NCI-H146 treated with DMSO at 0.1 percent for 48 hours (cell line): ENCODE results near the gene HHATL.

ENCODE experiments used
- DNase-seq: peaks from one replicate; lab custom pipeline; 2025; ENCODE audit not compliant: unreplicated experiment; lab: John Stamatoyannopoulos, UW

The HHATL gene, protein sequence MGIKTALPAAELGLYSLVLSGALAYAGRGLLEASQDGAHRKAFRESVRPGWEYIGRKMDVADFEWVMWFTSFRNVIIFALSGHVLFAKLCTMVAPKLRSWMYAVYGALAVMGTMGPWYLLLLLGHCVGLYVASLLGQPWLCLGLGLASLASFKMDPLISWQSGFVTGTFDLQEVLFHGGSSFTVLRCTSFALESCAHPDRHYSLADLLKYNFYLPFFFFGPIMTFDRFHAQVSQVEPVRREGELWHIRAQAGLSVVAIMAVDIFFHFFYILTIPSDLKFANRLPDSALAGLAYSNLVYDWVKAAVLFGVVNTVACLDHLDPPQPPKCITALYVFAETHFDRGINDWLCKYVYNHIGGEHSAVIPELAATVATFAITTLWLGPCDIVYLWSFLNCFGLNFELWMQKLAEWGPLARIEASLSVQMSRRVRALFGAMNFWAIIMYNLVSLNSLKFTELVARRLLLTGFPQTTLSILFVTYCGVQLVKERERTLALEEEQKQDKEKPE

DNA sequence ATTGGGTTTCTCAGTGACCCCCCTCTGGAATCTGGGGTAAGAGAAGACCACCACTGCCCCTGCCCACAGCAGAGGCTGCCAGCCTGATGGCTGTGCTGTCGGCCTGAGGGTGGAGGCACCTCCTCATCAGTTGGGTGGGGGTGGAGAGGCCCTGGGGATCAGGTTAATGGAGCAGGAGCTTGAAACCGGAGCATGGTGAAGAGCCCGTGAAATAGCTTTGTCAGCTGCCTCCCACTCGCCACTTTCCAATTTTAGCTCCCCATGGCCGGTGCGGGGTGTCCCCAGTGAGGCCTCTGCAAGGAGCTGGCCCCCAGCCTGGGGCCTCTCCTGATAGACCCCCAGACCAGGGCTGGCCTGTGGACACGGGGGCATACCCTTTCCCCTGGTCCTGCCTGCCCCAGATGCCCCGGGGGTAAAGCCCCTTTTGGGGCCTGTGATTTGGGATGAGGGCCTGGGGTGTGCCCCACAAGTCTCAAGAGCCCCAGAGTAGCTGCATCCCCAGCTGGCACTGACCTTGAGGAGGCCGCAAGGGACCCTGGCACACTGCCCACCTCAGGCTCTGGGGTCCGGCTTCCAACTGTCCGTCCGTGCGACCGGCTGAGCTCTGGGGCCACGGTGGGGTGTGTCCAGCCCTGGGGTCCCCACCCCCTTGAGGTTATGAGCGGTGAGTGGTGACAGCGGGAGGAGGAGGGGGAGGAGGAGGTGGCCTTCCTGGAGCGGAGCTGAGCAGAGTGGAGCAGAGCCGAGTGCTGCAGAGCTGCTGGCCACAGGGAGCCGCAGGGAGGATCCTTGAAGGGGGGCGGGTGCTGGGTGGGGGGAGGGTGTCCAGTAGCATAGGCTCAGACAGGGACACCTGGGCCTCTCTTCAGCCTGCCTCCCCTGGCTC lies at the start of gene HHATL:
HHATL (minus strand) TSS at position 733 of the 886 bp plus-strand sequence. CDS start 1,972 bp downstream, outside the sequence.
- DNase-seq, result no peak

DNA sequence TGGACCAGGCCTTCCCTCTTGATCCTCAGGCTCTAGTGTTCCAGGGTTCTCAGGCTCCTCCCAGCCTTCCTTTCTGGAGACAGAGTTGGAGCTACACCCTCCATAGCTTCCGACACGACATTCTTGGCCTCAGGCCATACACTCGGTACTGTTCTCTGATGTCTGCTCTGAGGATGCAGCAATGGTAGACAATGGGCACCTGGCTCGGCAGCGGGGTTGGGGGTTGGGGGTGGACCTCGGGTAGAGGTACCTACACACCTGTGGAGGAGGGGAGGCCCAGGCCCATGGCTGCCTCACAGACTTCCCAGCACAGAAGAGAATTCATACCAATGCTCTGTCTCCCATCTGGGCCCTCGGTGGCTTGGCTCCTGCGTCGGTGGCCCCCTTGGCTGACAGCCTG lies 49.0 kb upstream of the HHATL start:
- DNase-seq, result no peak

DNA sequence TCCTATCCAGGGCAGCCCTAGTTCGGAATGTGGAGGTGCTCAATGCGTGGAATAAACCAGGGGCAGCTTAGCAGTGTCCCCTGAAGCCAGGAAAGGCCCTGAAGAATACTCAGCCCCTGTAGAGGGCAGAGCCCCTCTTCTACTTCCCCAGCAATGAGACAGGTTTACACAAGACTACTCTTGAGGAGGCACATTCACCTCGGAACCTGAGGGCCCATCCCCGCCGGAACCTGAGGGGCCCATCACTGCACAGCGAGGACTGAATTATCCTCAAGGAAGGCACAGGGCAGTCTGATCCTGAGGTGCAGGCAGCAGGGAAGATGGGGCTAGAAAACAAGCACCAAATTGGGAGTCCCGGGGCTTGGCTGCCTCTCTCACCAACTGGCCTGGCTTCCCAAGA lies 48.2 kb upstream of the HHATL start:
- no peak for DNase-seq

DNA sequence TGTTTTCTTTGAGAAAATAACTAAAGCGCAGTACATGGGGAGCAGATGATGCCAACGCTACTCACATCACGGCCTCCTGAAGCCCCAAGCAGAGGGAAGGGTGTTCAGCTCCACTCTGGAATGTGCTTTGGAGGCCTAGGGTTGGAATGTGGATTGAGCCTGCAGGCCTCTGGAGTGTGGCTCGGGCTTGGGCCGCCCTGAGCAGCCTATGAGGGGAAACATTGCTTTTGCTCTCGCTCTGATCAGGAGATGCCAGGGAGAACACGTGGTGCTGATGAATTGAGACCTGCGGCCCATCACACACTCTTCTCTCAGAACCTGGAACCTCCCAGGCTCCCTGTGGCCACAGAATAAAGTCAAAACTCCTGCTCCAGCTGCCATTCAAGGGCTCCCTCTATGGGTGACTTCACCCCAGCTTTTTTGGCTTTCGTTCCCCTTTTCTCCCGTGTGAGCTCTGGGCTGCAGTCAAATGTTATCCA lies 47.2 kb upstream of the HHATL start:
- no peak for DNase-seq

DNA sequence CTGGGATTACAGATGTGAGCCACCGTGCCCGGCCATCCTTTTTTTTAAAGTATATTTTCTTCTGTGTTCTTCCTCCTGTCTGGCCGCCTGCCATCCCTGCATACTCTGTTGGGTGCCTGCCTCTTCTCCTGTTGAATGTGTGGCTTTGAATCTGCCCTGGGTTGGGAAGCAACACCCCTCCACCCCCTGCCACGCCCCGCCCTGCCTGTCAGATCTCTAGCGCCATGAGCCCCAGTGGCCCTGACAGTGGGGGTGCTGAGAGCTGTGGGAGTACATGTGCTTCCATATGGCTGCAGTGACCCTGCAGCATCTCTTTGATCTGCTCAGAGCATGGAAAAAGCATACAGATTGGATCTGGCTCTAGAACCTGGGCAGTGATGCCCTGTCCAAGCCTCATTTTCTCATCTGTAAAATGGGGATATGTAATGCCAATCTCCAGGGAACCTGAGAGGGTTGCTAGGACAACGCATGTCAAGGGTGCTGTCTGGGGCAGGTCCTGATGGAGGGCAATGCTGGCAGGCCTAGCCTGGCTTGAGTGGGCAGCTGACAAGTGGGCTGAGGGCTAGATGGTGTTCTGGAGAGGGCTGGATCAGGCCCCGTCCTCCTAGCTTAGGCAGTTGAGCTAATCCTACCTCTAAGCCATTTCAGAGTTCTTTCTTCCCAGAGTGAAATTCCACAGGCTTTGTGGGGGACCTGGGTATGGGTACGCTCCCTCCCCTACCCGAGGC lies 46.6 kb upstream of the HHATL start:
- no peak for DNase-seq

DNA sequence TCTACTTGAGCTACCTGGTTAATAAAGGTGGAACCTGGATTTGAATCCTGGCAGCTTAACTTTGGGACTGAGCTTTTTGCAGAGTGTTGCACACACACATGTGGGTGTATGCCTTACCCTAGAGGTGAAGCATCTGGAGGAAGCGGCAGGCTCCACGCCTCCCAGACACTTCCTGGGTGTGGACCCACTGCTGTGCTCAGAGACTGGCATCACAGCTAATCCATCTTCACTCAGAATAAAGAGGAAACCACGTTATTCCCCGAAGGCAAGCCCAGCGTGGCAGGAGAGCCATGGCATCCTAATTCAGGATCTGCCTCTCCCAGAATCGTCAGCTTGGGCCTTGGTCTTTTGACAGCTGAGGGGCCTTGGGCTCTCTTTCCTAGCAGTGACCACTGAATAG lies 45.0 kb upstream of the HHATL start:
- DNase-seq, result no peak

DNA sequence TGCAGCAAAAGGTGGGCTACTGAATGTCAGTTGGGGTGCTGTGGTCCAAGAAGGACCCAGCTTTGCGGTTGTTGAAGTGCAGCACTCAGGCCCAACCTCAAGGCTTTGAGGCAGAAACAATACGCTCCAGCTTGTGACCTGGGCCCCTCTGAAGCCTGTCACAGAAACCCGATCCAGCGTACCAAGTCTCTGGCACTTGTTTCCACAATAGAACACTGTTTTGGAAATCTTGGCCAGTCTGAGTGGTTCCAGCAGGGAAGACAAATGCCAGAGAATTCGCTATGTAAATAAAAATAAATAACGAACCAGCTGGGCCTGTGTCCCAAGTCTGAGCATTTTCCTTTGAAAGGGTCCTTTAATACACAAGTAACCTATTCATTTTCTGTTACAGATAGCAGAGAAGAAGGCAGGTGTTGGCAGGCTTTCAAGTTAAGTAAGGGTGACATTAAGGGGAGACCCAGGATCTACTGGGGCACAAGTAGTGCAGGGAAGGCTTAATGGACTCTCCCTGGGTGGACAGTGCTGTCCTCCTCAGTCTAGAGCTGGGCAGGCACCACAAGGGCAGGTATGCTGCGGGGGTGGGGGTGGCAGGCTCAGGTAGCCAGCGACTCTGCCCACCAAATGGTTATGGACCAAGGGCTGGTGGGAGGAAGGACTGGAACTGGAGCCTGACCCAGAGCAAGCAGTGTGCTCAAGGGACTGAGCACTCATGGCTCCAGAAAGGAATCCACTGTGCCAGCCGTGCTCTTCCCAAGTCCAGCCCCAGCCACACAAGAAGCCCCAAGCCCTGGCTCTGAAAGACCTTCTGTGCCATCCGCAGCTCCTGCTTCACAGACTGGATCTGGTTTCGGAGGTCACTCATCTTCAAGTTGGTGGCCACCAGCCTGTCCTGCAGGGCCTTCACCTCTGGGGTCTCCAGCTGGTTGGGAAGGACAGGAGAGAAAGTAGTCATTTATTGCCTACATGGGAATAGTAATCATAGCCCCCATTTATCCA lies 44.2 kb upstream of the HHATL start:
- no peak for DNase-seq

DNA sequence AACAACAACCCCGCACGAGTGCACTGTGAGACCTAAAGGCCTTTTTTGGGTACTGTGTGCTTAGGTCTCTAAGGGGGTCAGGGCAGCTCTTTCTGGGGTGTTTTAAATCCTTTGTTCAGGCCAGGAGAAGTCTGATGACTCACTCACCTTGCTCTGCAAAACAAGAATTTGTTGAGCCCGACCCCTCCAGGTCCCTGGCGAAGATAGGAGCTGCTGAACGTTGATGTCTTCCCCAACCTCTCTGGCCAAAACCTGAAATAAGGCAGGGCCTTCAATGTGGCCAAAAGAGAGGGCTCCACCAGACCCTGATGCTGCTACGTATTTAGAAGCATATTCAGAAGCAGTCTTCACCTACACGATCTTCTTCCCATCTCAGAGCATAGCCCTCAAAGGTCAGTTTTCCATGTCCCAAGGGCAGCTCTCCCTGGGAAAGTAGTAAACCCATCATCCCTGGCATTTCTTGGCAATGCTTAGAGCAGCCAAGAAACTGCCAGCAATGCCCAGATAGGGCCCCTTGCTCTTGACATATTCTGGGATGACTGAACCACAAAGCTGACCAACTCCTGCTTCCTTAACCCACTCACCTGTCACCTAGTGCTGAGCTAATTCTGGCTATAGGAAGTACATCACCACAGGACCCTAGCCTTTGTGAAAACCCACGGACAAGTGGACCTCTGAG lies 43.3 kb upstream of the HHATL start:
- DNase-seq, result no peak

DNA sequence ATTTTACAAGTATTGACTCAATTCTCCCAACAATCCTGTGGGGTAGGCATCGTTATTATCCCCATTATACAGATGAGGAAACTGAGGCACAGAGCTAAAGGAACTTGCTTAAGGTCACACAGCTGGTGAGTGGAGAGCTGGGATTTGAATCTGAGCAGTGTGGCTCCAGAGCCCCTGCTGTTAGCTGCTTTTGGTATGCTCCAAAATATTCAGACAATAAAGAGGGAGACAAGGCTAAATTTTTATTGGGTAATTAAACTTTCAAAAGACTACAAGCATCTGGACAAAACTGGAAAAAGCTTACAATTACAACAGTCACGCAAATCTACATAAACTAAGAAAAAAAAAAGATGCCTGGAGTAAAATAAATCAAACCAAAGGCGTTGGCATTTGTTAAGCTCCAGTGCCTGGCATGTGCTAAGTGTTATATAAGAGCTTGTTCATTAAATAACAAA lies 42.7 kb upstream of the HHATL start:
- DNase-seq, result no peak

DNA sequence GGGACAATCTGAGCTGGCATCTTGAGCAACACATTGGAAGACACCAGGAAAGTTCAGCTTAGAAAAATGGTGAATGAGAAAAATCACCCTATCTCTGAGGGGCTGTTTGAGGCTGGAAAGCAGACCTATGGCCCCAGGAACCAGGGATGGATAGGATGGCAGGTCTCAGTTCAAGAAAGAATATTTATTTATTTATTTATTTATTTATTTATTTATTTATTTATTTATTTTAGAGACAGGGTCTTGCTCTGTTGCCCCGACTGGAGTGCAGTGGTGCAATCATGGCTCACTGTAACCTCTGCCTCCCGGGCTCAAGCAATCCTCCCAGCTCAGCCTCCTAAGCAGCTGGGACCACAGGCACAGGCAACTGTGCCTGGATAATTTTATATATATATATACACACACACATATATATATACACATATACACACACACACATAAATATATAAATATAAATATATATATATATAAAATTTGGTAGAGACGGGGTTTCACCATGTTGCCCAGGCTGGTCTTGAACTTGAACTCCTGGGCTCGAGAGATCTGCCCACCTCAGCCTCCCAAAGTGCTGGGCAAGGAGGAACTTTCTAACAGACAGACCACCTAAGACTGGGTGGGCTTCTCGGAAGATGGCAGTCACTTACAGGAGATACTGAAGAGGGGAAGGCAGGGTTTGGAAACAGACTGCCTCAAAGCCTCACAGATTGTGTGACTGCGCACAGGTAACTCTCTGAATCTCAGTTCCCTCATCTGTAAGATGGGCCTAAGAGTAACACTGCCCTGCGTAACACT lies 40.8 kb upstream of the HHATL start:
- no peak for DNase-seq

DNA sequence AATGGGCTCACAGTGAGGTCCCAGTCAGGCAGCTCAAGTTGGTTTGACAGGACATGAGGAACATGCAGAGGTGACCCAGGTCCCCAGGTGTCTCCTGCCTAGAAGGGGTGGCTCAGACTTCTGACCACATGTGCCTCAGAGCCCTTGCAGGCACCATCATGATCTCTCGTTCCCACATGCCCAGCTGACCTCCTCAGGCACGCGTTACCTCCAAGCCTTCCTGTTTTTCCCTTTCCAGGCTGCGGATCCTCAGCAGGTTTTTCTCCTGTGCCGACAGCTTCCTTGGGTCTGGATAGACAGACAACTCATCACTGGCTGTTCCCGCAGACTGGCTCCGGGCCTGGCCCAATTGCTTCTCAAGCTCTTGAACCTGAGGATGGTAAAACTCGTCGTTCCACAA lies 40.1 kb upstream of the HHATL start:
- no peak for DNase-seq

DNA sequence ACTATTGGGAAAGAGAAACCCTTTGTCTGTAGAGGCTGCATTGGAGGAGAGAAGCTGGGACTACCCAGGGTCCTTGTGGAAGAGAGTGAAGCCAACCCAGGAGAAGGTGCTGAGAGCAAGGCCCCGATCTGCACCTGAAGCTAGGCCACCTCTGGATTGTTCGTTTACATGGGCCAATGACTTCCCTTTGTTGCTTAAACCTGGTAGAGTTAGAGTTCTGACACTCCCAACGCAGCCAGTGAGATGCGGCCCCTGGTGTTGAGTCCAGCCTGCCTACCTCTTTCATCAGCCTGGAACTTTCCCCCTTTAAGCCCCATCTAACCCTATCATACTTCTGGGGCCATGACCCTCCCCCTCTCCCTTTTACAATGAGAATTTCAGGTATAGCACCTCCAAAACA lies 39.7 kb upstream of the HHATL start:
- DNase-seq, result no peak

DNA sequence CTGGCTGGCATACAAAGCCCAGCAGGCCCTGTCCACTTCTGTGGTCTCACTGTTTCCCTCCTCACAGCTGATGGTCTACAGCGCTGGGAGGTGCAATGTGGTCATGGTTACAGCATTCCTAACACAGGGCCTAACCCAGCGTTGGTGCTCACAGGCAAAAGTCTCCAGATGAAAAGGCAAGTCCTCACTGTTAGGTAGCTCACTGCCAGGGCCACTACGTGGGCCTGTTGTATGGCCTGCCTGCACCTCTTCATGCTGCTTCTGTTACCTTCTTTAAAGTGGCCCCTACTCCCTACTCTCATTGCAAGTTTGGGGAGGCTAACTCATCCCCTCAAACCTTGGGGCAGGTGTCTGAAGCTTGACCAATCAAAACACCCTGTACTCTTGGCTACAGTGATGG lies 39.2 kb upstream of the HHATL start:
- DNase-seq, result no peak

DNA sequence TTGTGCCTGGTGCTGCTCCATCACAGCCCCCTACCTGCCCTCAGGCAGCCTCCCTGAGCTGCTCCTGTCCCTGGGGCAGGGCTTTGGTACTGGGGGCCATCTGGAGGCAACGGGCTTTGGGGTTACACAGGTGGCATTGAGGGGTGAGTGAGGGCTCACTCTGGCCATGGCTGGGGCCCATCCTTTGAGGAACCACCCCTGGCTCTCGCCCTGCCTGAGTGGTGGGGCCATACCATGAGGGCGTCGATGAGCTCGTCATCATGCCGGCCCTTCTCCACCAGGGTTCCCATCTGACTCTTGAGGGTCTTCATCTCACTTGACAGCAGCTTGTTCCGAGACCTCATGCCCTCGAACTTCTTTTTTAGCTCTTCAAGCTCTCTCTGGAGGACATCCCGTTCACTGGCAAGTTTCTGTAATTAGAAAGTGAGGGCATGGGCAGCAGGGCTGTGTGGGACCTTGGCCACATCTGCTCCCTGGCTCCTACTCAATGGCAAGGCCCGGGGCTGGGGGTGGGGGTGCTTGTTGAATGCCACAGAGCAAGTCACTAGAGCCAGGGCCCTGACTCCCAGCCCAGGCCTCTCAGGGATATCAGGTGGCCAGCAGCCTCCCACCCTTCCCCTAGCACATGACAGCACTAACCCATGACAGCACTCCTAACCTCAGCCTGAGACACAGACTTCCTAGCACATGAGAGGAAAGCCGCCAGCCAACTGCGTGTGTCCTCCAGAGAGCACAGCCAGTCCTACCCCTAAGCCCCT lies 37.0 kb upstream of the HHATL start:
- DNase-seq, result no peak

DNA sequence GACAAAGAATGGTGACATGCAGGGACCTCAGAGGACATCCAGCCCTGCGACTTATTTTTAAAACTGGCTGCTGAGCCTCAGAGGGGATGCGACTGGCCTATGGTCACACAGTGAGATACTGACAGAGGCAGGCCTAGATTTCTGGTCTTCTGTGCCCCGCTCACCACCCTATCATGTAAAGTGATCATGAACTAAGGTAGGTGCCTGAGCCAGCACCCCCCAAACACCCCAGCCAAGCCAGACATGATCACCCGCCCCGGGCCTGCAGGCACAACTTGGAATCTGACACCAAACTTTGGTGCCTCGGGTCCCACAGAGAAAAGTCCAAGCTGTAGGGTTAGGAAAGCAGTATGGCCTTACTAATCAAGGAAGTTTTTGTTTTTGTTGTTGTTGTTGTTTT lies 33.9 kb upstream of the HHATL start:
- DNase-seq, result no peak

DNA sequence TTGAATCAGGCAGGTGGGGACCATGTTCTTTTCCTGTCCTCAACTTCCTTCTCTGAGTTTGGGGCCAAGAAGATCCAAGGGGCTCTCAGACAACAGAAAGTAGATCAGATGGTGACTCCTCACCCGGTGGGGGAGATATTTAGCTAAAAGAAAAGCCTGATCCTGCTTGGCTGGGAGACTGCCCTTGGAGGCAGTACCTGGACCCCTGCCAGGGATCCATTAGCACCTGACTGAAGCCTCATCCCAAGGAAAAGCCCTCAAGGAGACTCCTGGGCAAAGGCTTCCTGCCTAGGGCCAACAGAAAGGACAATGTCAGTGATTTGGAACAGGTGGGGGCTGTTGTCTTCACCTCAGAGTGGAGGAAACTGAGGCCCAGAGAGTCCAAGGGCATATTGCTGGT lies 33.5 kb upstream of the HHATL start:
- no peak for DNase-seq

DNA sequence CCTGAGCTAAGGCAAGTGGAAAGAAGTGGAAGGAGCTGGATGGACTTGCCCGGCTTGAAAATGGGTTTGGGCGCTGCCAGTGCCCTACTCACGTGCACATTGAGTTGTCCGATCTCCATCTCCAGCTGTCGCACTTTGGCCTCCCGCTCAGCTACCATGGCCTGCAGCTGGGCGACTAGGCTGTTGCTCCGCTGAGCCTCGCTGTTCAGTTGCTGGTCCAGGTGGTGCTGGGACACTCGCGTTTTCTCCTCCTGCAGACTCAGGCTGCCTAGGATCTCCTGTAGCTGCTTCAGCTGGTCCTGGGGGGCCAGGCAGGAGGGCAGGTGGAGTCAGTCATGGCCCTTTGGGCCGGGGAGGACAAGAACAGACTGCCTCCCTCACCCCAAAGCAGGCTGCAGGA lies 33.0 kb upstream of the HHATL start:
- no peak for DNase-seq

DNA sequence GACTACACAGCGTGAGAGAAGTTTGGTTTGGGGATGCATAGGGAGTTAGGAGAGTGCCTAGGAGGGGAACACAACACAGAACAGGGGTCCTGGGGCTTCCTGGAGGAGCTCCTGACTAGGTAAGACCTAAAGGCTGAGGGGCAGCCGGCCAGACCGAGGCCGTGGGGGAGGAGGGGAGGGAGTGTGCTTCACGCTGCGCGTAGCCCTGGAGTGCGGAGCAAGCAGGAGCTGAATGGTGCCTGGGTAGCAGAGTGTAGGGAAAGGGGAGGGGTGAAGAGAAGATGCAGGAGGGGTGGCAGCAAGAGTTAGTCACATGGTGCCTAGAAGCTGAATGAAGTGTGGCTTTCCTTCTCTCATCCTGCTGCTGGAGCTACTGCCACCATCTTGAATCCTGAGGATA lies 32.4 kb upstream of the HHATL start:
- DNase-seq, result no peak
